Osteocyte (in vitro differentiated cells): Measurements from ENCODE around the gene RBM6. TPM values are rescaled to one million over a fixed set of nuclear protein-coding genes. Genes with fewer than 3 reads are reported as not detected.
"Not testable (repeated sequence)": the region's sequence is repeated elsewhere in the genome, so short reads cannot be mapped to it uniquely, and the experiment has no call there.

Source experiments
- DNase-seq: peaks from one replicate; pipeline ENCODE4 v3.0.0; 2021; ENCODE audit warnings: mixed read lengths; ENCODE audit not compliant: unreplicated experiment; ENCODE audit errors: extremely low spot score
- H3K27ac Mint-ChIP-seq: one replicate; pipeline ENCODE4 v1.8.0; 2021; ENCODE audit warnings: mild to moderate bottlenecking, mixed read lengths; ENCODE audit not compliant: unreplicated experiment
- H3K27me3 Mint-ChIP-seq: one replicate; pipeline ENCODE4 v1.8.0; 2021; ENCODE audit warnings: mixed read lengths; ENCODE audit not compliant: unreplicated experiment
- H3K36me3 Mint-ChIP-seq: one replicate; pipeline ENCODE4 v1.8.0; 2021; ENCODE audit warnings: mixed read lengths; ENCODE audit not compliant: unreplicated experiment
- H3K4me1 Mint-ChIP-seq: one replicate; pipeline ENCODE4 v1.8.0; 2021; ENCODE audit warnings: mixed read lengths; ENCODE audit not compliant: unreplicated experiment
- H3K4me3 Mint-ChIP-seq: one replicate; pipeline ENCODE4 v1.8.0; 2021; ENCODE audit warnings: mild to moderate bottlenecking, moderate library complexity, mixed read lengths; ENCODE audit not compliant: unreplicated experiment
- H3K9me3 Mint-ChIP-seq: one replicate; pipeline ENCODE4 v1.8.0; 2021; ENCODE audit warnings: mixed read lengths; ENCODE audit not compliant: unreplicated experiment
- CTCF ChIP-seq: fragments of 200-600 bp; sonication (generic); IDR thresholded peaks from 2 replicates; pipeline ENCODE4 v1.5.0; 2021; ENCODE audit warnings: antibody characterized with exemption, mild to moderate bottlenecking, moderate library complexity
- total RNA-seq: library from RNA; stranded (reverse); gene quantifications from 2 replicates; pipeline ENCODE4 v1.2.1, GENCODE V29; 2021

The RBM6 gene
- total RNA-seq, 1 donor from 2014 or later: 91.5 TPM

DNA sequence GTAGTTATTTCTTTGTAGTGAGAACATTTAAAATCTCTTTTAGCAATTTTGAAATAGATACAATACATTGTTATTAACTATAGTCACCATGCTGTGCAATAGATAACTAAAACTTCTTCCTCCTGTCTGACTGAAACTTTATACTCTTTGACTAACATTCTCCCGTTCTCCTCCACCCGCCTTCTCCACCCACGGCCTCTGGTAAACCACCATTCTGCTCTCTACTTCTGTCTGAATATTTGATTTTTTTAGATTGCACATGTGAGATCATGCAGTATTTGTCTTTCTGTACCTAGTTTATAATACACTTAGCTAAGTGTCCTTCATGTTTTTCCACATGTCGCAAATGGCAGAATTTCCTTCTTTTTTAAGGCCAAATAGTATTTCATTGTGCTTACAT lies 76.0 kb downstream of the RBM6 start:
- Mint-ChIP-seq H3K27ac (no peak overlapping the region), H3K9me3 (peaks cover 6% of the 10 kb centered on the region), H3K4me3 (no peak overlapping the region), H3K4me1 (peaks cover 6% of the 10 kb centered on the region), H3K36me3 (peaks cover 24% of the 10 kb centered on the region), H3K27me3 (no peaks in the 10 kb centered on the region)
- no peak for TF ChIP-seq CTCF
- no peak for DNase-seq

DNA sequence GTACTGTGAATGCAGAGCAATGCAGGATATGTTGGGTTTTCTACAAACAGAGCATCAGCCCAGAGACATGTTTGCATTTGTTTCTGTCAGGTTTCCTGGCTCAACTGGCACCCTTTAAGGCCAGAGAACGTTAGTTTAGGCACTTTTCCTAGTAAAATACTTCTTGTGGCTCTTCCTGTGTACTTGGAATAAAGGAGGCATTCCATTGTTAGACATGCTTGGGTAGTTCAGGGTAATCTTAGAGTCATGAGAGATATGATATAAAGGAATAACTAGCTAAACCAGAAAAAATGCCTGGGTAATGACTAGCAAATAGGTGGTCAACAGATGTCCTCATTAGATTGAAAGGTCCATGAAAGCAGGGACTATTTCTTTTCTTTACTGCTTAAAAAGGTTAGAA lies 88.4 kb downstream of the RBM6 start:
- Mint-ChIP-seq H3K27me3 (no peaks in the 10 kb centered on the region), H3K36me3 (peaks cover 20% of the 10 kb centered on the region), H3K27ac (peak overlapping the region; percentile 13), H3K4me3 (no peak overlapping the region), H3K4me1 (peaks cover 16% of the 10 kb centered on the region), H3K9me3 (no peaks in the 10 kb centered on the region)
- DNase-seq: no peak
- no peak for TF ChIP-seq CTCF

DNA sequence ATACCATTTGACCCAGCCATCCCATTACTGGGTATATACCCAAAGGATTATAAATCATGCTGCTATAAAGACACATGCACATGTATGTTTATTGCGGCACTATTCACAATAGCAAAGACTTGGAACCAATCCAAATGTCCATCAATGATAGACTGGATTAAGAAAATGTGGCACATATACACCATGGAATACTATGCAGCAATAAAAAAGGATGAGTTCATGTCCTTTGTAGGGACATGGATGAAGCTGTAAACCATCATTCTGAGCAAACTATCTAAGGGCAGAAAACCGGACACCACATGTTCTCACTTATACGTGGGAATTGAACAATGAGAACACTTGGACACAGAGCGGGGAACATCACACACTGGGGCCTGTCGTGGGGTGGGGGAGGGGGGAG lies 91.3 kb downstream of the RBM6 start:
- not testable (repeated sequence) for H3K4me3 Mint-ChIP-seq, H3K27me3 Mint-ChIP-seq

GRCh38 chr3:50044976-50045375 lies 105.0 kb downstream of the RBM6 start:
- Mint-ChIP-seq H3K36me3 (peaks cover 11% of the 10 kb centered on the region), H3K9me3 (no peaks in the 10 kb centered on the region), H3K4me3 (no peak overlapping the region), H3K27me3 (no peaks in the 10 kb centered on the region), H3K4me1 (peaks cover 25% of the 10 kb centered on the region), H3K27ac (no peak overlapping the region)
- no peak for DNase-seq
- no peak for TF ChIP-seq CTCF

More for the DNA sequence above, 91.3 kb downstream of the RBM6 start:
- not testable (repeated sequence) for H3K27ac Mint-ChIP-seq, DNase-seq, H3K9me3 Mint-ChIP-seq
- Mint-ChIP-seq H3K4me1 (peaks cover 18% of the 10 kb centered on the region), H3K36me3 (peaks cover 16% of the 10 kb centered on the region)

GRCh38 chr3:50047426-50047825 lies 107.5 kb downstream of the RBM6 start:
- H3K27ac Mint-ChIP-seq: peak overlapping the region; percentile 62
- H3K4me1 Mint-ChIP-seq: peaks cover 33% of the 10 kb centered on the region
- DNase-seq: no peak
- TF ChIP-seq CTCF: no peak
- H3K36me3 Mint-ChIP-seq: peaks cover 16% of the 10 kb centered on the region
- no peaks in the 10 kb centered on the region for H3K27me3 Mint-ChIP-seq
- no peaks in the 10 kb centered on the region for H3K9me3 Mint-ChIP-seq
- H3K4me3 Mint-ChIP-seq: no peak overlapping the region

DNA sequence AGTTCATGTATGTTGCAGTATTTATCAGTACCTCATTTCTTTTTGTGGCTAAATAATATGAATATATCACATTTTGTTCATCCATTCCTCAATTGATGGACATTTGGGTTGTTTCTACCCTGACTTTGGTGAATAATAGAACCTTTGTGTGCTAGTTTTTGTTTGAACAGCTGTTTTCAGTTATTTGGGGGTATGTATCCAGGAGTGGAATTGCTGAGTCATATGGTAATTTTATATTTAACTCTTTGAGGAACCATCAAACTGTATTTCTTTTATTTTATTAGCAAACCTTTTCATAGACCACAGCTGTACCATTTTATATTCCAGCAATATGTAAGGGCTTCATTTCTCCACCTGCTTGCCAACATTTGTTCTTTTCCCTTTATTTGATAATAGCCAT lies 110.4 kb downstream of the RBM6 start:
- Mint-ChIP-seq H3K36me3 (peaks cover 26% of the 10 kb centered on the region), H3K9me3 (no peaks in the 10 kb centered on the region), H3K4me3 (peak overlapping the region; percentile 28), H3K27ac (peak overlapping the region; percentile 99), H3K4me1 (peaks cover 44% of the 10 kb centered on the region), H3K27me3 (no peaks in the 10 kb centered on the region)
- DNase-seq: no peak
- TF ChIP-seq CTCF: no peak
